Natural killer cell (primary cell): ENCODE results near the gene SART1. TPM values are rescaled to one million over a fixed set of nuclear protein-coding genes. Genes with fewer than 3 reads are reported as not detected.

ENCODE experiments used
- ATAC-seq, 3 donors: fragments of 150-1000 bp in 2 of 3; fragments of 200-7000 bp in 1 of 3; cut with Tn5 transposase; 1 replicate in 1 of 3; 2 replicates in 2 of 3; pipeline ENCODE4 v1.10.0; 2021; ENCODE audit warnings: mild to moderate bottlenecking in 2 of 3, moderate library complexity in 2 of 3
- DNase-seq, 2 donors: peaks; one replicate each; pipeline versions ENCODE4 v3.0.0 to v3.0.0-alpha.2; 2013 to 2021; ENCODE audit warnings: mixed read lengths in 1 of 2
- H3K27ac ChIP-seq: one replicate; pipeline ENCODE4 v1.5.1; 2013; ENCODE audit warnings: mild to moderate bottlenecking, low read length
- H3K27me3 ChIP-seq: one replicate; pipeline ENCODE4 v1.6.1; 2013; ENCODE audit warnings: low read length; ENCODE audit not compliant: control insufficient read depth, insufficient read depth
- H3K36me3 ChIP-seq: one replicate; pipeline ENCODE4 v1.6.1; 2013; ENCODE audit warnings: low read length; ENCODE audit not compliant: control insufficient read depth, insufficient read depth
- H3K4me1 ChIP-seq: one replicate; pipeline ENCODE4 v1.6.1; 2013; ENCODE audit warnings: low read length; ENCODE audit not compliant: control insufficient read depth, insufficient read depth
- H3K4me3 ChIP-seq: one replicate; pipeline ENCODE4 v1.5.1; 2013; ENCODE audit warnings: low read length
- H3K9me3 ChIP-seq: one replicate; pipeline ENCODE4 v1.6.1; 2013; ENCODE audit warnings: low read length; ENCODE audit not compliant: control insufficient read depth, insufficient read depth
- H3K27ac Mint-ChIP-seq, 2 donors: one replicate each; pipeline ENCODE4 v1.8.0; 2022; ENCODE audit warnings: mild to moderate bottlenecking in 2 of 2, mixed read lengths in 2 of 2, moderate library complexity in 1 of 2
- H3K27me3 Mint-ChIP-seq, 2 donors: one replicate each; pipeline ENCODE4 v1.8.0; 2022; ENCODE audit warnings: low read depth in 2 of 2, mixed read lengths in 2 of 2
- H3K36me3 Mint-ChIP-seq: one replicate; pipeline ENCODE4 v1.8.0; 2022; ENCODE audit warnings: mixed read lengths
- H3K4me1 Mint-ChIP-seq, 2 donors: one replicate each; pipeline ENCODE4 v1.8.0; 2022; ENCODE audit warnings: mixed read lengths in 2 of 2
- H3K4me3 Mint-ChIP-seq: one replicate; pipeline ENCODE4 v1.8.0; 2022; ENCODE audit warnings: mild to moderate bottlenecking, moderate library complexity, mixed read lengths
- H3K9me3 Mint-ChIP-seq, 2 donors: one replicate each; pipeline ENCODE4 v1.8.0; 2022; ENCODE audit warnings: mixed read lengths in 2 of 2
- WGBS: methylation state at CpG from one replicate; pipeline ENCODE4 v1.1.7; 2013; ENCODE audit warnings: missing lambda C conversion rate; ENCODE audit not compliant: insufficient coverage; 5-methylcytosine and 5-hydroxymethylcytosine counted together
- intact Hi-C: fragments of 100-400 bp; cut with micrococcal nuclease; formaldehyde crosslinking; loops from one replicate; pipeline ENCODE4 v1.14.2; 2022
- total RNA-seq, 4 donors: library from RNA; stranded (reverse); fragments of 120-200 nt in 1 of 4; gene quantifications; one replicate each; pipeline versions ENCODE4 v1.2.3 to v1.2.4, GENCODE V29; 2013 to 2022
- TF ChIP-seq, protein P1 (sequence below): fragments of 200-600 bp; IDR thresholded peaks from one replicate; pipeline ENCODE4 v1.8.0; 2022; ENCODE audit warnings: antibody characterized with exemption

Gene SART1
- total RNA-seq, 3 donors from 2014 or later (not counting 1 experiment from before 2014, with no cell fraction given), result 103 to 123 (median 115) TPM

DNA sequence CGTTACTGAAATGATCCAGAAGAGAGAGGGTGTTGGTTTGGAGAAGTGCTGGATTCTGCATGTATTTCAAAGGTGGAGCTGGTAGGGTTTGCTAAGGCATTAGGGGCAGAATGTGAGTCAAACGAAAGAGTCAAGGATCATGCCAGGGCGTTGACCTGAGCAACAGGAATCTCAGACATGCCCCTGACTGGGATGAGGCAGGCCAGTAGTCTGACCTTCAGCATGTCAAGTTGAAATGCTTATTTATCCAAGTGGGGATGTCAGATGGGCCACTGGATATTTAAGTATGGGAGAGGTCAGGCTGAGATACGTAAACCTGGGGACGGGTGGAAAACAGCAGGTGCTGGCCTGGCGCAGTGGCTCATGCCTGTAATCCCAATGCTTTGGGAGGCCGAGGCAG, 19.0 kb upstream of the SART1 start:
- Mint-ChIP-seq H3K36me3 (no peaks in the 10 kb centered on the region), H3K27ac (no peak overlapping the region), H3K9me3 (no peaks in the 10 kb centered on the region), H3K27me3 (no peaks in the 10 kb centered on the region), H3K4me1 (peaks cover 0 to 6% of the 10 kb centered on the region in 2 donors), H3K4me3 (no peak overlapping the region)
- no peak overlapping the region for H3K27ac ChIP-seq
- TF ChIP-seq, protein P1, sequence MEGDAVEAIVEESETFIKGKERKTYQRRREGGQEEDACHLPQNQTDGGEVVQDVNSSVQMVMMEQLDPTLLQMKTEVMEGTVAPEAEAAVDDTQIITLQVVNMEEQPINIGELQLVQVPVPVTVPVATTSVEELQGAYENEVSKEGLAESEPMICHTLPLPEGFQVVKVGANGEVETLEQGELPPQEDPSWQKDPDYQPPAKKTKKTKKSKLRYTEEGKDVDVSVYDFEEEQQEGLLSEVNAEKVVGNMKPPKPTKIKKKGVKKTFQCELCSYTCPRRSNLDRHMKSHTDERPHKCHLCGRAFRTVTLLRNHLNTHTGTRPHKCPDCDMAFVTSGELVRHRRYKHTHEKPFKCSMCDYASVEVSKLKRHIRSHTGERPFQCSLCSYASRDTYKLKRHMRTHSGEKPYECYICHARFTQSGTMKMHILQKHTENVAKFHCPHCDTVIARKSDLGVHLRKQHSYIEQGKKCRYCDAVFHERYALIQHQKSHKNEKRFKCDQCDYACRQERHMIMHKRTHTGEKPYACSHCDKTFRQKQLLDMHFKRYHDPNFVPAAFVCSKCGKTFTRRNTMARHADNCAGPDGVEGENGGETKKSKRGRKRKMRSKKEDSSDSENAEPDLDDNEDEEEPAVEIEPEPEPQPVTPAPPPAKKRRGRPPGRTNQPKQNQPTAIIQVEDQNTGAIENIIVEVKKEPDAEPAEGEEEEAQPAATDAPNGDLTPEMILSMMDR, result no peak
- DNase-seq (no peak), ATAC-seq (no peak)
- H3K9me3 ChIP-seq, result no peaks in the 10 kb centered on the region
- no peaks in the 10 kb centered on the region for H3K36me3 ChIP-seq
- H3K4me1 ChIP-seq, result peaks cover 7% of the 10 kb centered on the region
- intact Hi-C loops, result no loop called here
- 92% methylated on average over 7 of the region's 7 CpGs for WGBS
- H3K27me3 ChIP-seq, result no peaks in the 10 kb centered on the region
- H3K4me3 ChIP-seq, result no peak overlapping the region

DNA sequence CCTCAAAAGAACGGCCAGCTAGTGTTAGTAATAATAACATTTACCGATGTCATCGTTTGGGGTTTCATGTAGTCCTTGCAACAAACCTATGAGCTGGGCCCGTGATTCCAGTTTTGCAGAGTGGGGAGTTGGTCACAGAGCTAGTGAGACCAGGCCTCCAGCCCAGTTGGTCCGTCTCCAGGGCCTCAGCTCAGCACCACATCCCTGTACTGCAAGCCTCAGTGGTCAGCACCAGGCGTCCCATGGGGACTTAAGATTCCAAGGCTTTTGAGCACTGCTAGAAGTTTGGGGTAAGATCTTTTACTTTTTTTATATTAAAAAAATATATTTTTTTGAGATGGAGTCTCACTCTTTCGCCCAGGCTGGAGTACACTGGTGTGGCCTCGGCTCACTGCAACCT, 17.3 kb upstream of the SART1 start:
- Mint-ChIP-seq H3K27me3 (no peaks in the 10 kb centered on the region), H3K4me1 (peaks cover 0 to 6% of the 10 kb centered on the region in 2 donors), H3K4me3 (no peak overlapping the region), H3K9me3 (no peaks in the 10 kb centered on the region), H3K36me3 (no peaks in the 10 kb centered on the region), H3K27ac (no peak overlapping the region)
- Histone ChIP-seq H3K4me3 (no peak overlapping the region), H3K27me3 (no peaks in the 10 kb centered on the region), H3K27ac (no peak overlapping the region), H3K4me1 (peaks cover 7% of the 10 kb centered on the region), H3K36me3 (no peaks in the 10 kb centered on the region), H3K9me3 (no peaks in the 10 kb centered on the region)
- TF ChIP-seq, protein P1, result no peak
- DNase-seq (no peak), ATAC-seq (no peak)
- 97% methylated on average over 7 of the region's 8 CpGs for WGBS
- intact Hi-C loops, result no loop called here

DNA sequence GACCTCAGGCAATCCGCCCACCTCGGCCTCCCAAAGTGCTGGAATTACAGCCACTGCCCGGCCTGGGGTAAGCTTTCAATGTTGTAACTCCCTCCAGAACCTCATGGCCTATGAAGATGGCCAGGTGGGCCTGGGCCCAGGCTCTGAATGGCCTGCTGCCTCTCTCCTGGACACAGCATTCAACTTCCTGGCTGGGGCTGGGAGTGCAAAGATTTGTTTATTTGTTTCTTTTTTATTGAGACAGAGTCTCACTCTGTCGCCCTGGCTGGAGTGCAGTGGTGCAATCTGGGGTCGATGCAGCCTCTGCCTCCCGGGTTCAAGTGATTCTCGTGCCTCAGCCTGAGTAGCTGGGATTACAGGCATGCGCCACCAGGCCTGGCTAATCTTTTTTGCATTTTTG, 16.8 kb upstream of the SART1 start:
- DNase-seq (no peak), ATAC-seq (no peak)
- Mint-ChIP-seq H3K36me3 (no peaks in the 10 kb centered on the region), H3K4me3 (no peak overlapping the region), H3K4me1 (peaks cover 0 to 6% of the 10 kb centered on the region in 2 donors), H3K27me3 (no peaks in the 10 kb centered on the region), H3K27ac (no peak overlapping the region), H3K9me3 (no peaks in the 10 kb centered on the region)
- intact Hi-C loops, result no loop called here
- Histone ChIP-seq H3K36me3 (no peaks in the 10 kb centered on the region), H3K9me3 (no peaks in the 10 kb centered on the region), H3K27me3 (no peaks in the 10 kb centered on the region), H3K4me3 (no peak overlapping the region), H3K27ac (no peak overlapping the region), H3K4me1 (peaks cover 7% of the 10 kb centered on the region)
- TF ChIP-seq, protein P1, result no peak
- WGBS, result 93% methylated on average over 8 of the region's 8 CpGs

DNA sequence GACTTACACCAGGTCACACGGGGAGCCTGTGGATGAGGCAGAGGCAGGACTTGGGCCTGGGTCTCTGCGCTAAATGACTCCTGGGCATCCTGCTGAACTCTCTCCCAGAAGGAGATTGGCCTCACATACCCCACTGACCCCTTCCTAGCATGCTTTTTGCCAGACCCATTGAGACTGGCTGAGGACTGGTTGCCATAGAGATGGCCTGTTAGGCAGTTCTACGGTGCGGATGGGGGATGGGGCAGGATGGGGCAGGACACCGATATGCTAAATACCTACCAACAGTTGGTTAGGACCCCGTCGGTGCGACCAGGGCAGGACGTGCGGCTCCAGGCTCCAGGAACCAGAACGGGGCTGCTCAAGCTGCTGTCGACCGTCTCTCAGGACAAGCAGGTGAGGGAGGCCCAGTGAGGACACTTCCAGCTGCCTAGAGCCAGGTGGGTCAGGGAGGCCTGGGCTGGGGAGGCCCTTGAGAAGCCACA, 16.1 kb upstream of the SART1 start, which contains the start of gene TSGA10IP:
TSS of gene TSGA10IP (plus strand) at position 51 of the 482 bp plus-strand sequence. CDS start at position 247, 196 bp downstream.
- Mint-ChIP-seq H3K27ac (no peak within 1 kb of the TSS), H3K4me3 (no peak within 1 kb of the TSS), H3K36me3 (no peaks in the 10 kb centered on the region), H3K9me3 (no peaks in the 10 kb centered on the region), H3K4me1 (peaks cover 0 to 6% of the 10 kb centered on the region in 2 donors), H3K27me3 (no peaks in the 10 kb centered on the region)
- Histone ChIP-seq H3K27me3 (no peaks in the 10 kb centered on the region), H3K27ac (no peak within 1 kb of the TSS), H3K36me3 (no peaks in the 10 kb centered on the region), H3K9me3 (no peaks in the 10 kb centered on the region), H3K4me3 (no peak within 1 kb of the TSS), H3K4me1 (peaks cover 7% of the 10 kb centered on the region)
- TF ChIP-seq, protein P1, result no peak
- DNase-seq, result no peak
- WGBS, result 95% methylated on average over 13 of the region's 13 CpGs
- no peak for ATAC-seq
- intact Hi-C loops, result no loop called here
